ENCODE measurements around the gene TTL. TPM values are rescaled to one million over a fixed set of nuclear protein-coding genes. Genes with fewer than 3 reads are reported as not detected.
"Not testable (repeated sequence)": the region's sequence is repeated elsewhere in the genome, so short reads cannot be mapped to it uniquely, and the experiment has no call there.

The TTL gene
- 10 to 100 TPM; 32.9 to 41.0 (median 38.3) TPM for polyA plus RNA-seq (ENCODE audit: insufficient read length in 4 of 4)

DNA sequence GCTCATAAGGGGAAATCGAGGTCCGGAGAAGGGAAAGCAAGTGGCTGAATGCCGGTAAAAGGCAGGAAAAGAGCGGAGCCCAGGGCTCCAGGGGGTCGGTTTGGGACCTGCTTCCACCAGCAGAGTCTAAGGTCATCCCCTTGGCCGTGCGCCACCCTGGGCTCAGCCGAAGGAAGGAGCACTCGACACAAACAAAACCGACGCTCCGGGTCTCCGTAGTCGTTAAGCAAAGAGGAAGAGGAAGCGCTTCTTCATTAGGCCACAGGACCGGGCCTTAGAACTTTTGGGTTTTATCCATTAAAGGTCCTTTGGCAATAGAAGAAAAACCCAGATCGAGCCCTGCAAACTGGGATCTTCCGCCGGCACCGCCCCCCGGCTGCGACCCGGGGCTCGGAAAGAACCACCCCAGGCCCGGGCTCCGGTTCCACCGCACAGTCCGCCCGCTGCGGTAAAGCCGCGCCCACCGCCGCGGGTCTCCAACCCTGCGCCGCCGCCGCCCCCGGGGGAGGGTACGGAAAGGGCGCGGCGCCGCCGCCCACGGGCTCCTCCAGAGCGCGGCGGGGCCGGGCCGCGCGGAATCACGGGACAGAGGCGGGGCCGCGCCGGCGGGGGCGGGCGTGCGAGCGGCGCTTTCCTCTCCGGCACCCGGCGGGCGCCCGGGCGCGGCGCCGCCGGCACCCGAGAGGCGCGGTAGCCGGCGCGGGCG, at the start of gene TTL:
Gene TTL, plus strand, starts transcription at position 629 of the 706 bp plus-strand sequence. CDS start 189 bp downstream, outside the sequence.
- DNase-seq (ENCODE audit: low read depth in 4 of 4, low spot score in 3 of 4) = peak in 2 of 4 donors; percentile 60 to 71

DNA sequence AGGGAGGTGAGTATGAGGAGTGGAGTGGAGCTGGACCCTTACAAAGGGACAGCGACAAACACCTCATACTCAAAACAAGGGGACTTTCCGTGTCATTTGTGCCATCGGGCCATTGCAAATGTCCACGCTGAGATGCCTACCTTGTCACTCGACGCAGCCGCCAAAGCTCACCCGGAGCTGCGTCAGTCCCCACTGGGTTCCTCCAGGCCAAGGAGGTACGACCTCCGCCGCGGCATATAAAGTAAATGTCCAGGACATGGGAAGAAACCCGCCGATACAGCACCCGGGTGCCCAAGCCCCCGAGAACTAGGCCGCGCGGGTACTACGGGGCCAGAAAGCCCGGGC, 49.6 kb upstream of the TTL start:
- DNase-seq (ENCODE audit: low read depth in 4 of 4, low spot score in 3 of 4) = not testable (repeated sequence)

DNA sequence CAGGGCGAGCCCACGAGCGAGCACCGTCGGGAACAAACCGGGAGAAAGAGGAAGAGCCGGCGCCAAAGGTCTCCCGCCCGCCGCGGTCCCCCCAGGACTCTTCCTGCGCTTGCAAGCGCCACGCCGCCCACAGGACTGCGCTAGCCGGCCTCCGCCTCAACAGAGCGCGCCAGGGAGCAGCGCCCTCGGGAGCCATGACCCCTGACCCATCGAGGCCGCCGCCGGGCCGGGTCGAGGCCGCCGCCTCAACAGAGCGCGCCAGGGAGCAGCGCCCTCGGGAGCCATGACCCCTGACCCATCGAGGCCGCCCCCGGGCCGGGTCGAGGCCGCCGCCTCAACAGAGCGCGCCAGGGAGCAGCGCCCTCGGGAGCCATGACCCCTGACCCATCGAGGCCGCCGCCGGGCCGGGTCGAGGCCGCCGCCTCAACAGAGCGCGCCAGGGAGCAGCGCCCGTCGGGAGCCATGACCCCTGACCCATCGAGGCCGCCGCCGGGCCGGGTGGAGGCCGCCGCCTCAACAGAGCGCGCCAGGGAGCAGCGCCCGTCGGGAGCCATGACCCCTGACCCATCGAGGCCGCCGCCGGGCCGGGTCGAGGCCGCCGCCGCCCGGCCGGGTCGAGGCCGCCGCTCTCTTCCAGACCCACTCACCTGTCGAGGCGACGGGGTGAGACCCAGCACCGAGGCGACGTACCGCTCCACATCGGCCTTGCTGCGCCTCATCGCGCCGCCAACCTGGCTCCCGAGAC, 49.0 kb upstream of the TTL start:
- not testable (repeated sequence) for DNase-seq (ENCODE audit: low read depth in 4 of 4, low spot score in 3 of 4)

DNA sequence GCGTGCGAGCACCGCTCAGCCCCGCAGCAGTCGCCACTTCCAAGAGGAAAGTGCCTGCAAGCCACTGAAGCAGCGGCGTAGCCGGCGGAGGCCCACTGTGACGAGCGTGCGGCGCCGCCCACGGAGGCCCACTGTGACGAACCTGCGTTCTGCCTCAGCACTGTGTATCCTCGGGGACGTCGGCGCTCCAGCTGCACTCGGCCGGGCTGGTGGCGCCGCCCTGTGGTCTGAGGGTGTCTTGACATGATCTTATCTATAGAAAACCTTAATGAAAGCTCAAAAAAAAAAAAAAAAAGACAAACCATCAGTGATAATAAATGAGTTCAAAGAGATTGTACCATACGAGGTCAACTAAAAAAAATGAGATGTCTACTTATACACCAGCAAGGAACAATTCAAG, 48.5 kb upstream of the TTL start, which contains the start of gene RGPD8:
Gene RGPD8, minus strand, starts transcription at position 166 of the 400 bp plus-strand sequence. CDS start 192 bp downstream, outside the sequence.
- peak; percentile 69 to 84 (median 76) for DNase-seq (ENCODE audit: low read depth in 4 of 4, low spot score in 3 of 4)

- no peak for DNase-seq (ENCODE audit: low read depth in 4 of 4, low spot score in 3 of 4)
Measured at GRCh38 chr2:112433932-112434730, 47.8 kb upstream of the TTL start.

- DNase-seq (ENCODE audit: low read depth in 4 of 4, low spot score in 3 of 4) = not testable (repeated sequence)
Measured at GRCh38 chr2:112434890-112435715, 46.9 kb upstream of the TTL start.

- DNase-seq (ENCODE audit: low read depth in 4 of 4, low spot score in 3 of 4) = not testable (repeated sequence)
Measured at GRCh38 chr2:112435716-112436431, 46.1 kb upstream of the TTL start.

GRCh38 chr2:112436993-112437392, 45.0 kb upstream of the TTL start:
- not testable (repeated sequence) for DNase-seq (ENCODE audit: low read depth in 4 of 4, low spot score in 3 of 4)

GRCh38 chr2:112437405-112437831, 44.5 kb upstream of the TTL start:
- DNase-seq (ENCODE audit: low read depth in 4 of 4, low spot score in 3 of 4) = not testable (repeated sequence)

GRCh38 chr2:112438603-112439261, 43.2 kb upstream of the TTL start:
- not testable (repeated sequence) for DNase-seq (ENCODE audit: low read depth in 4 of 4, low spot score in 3 of 4)

DNA sequence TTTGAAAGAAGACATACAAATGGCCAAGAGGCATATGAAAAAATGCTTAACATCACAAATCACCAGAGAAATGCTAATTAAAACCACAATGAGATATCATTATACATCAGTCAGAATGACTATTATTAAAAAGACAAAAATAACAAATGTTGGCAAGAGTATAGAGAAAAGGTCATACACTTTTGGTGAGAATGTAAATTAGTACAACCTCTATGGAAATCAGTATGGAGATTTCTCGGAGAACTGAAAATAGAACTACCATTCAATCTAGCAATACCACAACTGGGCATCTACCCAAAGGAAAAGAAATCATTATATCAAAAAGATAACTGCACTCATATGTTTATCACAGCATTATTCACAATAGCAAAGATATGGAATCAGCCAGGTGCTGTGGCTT, 37.7 kb upstream of the TTL start:
- not testable (repeated sequence) for DNase-seq (ENCODE audit: low read depth in 4 of 4, low spot score in 3 of 4)

GRCh38 chr2:112449854-112450253, 32.1 kb upstream of the TTL start:
- DNase-seq (ENCODE audit: low read depth in 4 of 4, low spot score in 3 of 4) = no peak

- no peak for DNase-seq (ENCODE audit: low read depth in 4 of 4, low spot score in 3 of 4)
Measured at GRCh38 chr2:112451317-112451716, 30.6 kb upstream of the TTL start.

- no peak for DNase-seq (ENCODE audit: low read depth in 4 of 4, low spot score in 3 of 4)
Measured at GRCh38 chr2:112454586-112454985, 27.4 kb upstream of the TTL start.

DNA sequence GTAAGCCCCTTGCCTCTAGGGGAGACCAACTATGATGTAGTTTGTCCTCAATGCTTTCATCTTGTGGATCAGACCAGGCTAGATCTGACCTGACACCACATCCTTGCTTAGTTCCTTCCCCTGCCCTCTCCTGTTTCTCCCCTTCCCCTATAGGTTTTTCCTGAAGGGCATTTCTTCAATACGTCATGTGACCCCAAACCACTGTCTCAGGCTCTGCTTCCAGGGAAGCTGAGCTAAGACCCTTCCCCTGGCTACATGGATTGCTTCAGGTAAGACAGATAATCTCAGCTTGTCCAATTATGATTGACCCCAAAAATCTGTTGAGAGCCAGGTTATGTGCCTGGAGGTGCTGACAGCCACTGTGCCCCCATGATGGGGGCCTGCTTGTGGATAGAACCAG, 22.6 kb upstream of the TTL start:
- no peak for DNase-seq (ENCODE audit: low read depth in 4 of 4, low spot score in 3 of 4)

GRCh38 chr2:112462178-112462577, 19.8 kb upstream of the TTL start:
- no peak for DNase-seq (ENCODE audit: low read depth in 4 of 4, low spot score in 3 of 4)

- no peak for DNase-seq (ENCODE audit: low read depth in 4 of 4, low spot score in 3 of 4)
Measured at GRCh38 chr2:112463256-112463655, 18.7 kb upstream of the TTL start.

DNA sequence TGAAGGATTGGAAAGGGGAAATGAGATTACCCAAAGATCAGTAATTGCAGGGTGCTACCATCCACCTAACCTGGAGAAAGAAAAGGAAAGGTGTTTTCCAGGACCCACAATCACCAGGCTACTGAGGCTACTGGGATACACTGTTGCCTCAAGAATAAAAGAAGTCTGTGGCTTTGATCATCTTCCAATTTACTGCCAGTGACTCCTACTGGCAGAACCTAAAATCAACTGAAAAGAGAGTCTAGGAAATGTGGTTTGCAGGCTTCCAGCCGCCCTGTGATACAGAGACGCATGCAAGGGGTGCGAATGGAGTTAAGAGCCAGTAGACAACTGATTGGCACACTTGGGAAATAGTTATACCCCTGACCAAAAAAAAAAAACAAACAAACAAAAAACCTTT, 16.6 kb upstream of the TTL start:
- no peak for DNase-seq (ENCODE audit: low read depth in 4 of 4, low spot score in 3 of 4)
